Measurements from ENCODE around the gene VAMP5.
"Not testable (repeated sequence)": the region's sequence is repeated elsewhere in the genome, so short reads cannot be mapped to it uniquely, and the experiment has no call there.

The VAMP5 gene

DNA sequence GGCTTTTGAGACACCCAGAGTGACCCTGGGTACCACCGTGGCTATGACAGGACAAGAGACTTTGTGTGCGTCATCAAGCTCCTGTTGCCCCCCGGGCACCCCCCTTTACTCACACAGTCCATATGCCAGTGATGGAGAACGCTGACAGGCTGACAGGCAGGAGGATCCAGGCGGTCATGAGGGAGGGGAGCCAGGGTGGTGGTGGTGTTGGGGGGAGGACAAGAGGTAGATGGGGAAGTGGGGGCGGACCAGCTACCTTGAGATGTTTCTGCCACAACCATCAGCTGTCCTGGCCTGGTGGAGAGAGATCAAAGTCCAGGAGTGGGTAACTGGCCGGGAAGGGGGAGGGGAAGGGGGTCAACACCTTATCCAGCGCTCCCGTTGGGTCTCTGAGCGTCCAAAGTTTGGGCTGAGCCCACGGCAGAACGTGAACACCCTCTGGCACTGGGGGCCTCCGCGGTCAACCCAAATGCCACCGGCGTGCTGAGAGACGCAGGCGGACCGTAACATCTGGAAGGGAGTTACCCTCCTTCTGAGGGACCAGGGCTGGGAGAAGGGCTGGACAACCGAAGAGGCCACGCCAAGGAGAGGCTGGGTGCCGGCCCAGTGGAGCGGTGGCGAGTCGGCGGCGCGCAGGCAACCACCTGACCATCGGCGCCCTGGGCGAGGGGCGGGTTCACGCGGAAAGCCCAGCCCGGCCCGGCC lies 17.7 kb downstream of the VAMP5 start:
- DNase-seq: peak; percentile 30

GRCh38 chr2:85602476-85603234 lies 18.4 kb downstream of the VAMP5 start, which contains the start of gene TMEM150A:
TMEM150A (minus strand) TSS chr2:85602698; CDS start chr2:85601948, 750 bp downstream.
- peak; percentile 92 for DNase-seq

DNA sequence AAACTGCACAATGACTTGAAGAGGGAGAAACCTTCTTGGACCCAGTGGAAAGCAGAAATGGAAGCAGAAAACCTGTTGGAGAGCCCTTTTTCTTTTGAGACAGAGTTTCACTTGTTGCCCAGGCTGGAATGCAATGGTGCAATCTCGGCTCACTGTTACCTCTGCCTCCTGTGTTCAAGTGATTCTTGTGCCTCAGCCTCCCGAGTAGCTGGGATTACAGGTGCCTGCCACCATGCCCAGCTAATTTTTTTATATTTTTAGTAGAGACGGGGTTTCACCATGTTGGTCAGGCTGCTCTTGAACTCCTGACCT lies 19.9 kb downstream of the VAMP5 start:
- DNase-seq: not testable (repeated sequence)

- no peak for DNase-seq
These were observed 20.5 kb downstream of the VAMP5 start for GRCh38 chr2:85604568-85605339.

DNA sequence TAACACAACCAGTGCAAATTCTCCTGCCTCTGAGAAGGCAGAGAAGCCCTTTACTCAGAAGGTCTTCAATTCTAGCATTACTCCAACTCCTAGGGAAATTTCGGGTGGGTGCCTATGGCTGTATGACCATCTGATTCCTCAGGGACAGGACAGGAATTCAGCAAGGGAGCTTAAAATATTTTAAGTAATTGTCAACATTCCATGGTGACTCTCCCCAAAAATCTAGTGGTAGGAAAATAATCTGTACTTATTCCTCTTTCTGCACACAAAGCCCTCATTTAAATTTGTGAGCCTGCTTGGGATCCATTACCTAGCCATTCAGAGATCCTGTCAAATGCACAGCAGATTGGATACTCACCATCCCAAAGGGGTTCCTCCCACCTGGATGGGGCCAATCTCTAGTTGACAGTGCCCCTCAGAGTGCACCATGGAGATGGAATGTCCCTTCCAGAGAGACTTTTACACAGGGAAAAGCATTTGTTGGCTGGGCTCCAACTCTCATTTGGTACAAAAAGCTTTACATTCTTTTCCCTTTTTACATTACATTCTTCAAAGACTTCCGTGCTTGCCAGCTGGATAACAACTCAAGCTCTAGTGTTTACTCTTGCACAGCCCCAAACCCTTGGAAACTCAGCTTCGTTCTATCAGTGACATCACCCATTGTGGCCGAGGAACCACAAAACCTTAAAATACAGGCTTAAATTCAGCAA lies 21.3 kb downstream of the VAMP5 start:
- DNase-seq: peak; percentile 53

DNA sequence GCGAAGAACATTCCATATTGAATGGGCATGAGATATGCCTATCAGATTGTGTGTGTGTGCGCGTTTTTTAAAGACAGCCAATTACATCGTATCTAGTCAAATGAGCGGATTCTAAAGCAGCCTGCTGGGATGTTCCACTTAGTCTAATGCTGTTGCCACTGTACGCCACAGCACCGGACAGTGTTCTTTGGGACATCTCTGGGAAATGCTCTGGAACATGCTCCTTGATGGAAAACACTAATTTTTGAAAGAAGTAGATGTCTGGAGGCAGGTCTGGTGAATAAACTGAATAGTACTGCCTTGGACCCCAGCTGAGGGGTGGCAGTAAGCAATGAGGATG lies 21.9 kb downstream of the VAMP5 start:
- DNase-seq: no peak

DNA sequence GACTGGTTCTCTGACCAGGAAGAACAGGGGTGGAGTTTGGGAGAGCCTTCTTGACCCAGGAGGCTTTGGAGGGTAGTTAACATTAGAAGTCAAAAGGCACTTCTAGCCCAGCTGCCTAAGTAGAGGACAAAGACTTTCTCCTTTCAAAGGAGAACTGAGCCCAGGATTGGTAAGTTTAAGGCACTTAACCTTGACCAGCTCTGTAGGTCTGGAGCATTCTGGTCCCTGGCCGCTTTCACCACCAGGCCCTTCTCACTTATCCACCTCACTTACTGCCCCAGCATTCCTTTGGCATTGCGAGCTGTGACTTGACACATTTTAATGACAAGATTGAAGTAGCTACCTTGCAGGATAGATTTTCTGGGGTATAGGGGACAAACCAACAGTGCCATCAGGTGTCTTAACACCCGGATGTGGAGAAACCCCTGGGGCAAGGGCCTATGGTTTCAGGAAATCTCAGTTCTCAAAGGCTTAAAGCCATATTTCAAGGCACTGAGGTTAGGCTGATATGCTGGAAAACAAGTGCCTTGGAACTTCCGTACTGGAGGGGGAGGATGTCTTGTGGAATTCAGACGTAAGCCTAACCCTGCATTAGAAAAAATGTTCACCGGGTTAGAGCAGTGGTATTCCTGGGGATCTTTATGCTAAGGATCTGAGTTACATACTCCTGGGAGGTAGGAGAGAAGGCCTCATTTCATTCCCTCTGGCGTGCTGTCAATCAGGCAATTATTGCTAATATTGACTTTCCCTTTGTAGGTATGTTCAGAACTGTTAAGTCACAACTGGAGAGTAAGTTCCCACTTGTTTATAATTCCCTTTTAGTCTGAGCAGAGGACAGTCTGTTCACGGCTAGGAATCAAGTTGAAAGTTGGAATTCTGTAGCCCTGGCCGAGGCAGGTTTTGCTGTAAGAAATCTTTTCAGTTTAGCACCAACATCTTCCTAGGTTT lies 23.3 kb downstream of the VAMP5 start:
- DNase-seq: no peak

DNA sequence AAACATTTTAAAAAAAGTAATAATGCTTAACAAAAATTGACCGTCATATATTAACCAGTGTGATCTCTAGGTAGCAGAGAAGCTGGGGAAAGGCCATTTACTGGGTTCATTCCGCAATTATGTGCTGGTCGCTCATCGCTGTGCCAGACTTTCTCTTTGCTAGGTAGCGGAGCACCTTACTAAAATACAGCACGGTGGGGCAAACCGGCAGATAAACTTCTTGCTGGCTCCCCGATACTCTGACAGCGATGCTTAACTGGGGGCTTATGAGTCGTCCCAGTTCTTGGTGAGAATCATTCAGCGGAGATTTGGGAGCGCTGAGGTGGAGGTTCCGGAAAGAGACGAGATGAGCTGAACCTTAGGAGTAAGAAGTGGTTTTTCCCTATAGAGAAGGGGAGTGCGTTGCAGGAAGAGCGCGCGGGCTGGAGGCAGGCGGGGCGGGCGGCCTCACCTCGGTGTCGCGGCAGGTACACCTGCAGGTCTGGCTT lies 27.0 kb downstream of the VAMP5 start:
- DNase-seq: no peak

DNA sequence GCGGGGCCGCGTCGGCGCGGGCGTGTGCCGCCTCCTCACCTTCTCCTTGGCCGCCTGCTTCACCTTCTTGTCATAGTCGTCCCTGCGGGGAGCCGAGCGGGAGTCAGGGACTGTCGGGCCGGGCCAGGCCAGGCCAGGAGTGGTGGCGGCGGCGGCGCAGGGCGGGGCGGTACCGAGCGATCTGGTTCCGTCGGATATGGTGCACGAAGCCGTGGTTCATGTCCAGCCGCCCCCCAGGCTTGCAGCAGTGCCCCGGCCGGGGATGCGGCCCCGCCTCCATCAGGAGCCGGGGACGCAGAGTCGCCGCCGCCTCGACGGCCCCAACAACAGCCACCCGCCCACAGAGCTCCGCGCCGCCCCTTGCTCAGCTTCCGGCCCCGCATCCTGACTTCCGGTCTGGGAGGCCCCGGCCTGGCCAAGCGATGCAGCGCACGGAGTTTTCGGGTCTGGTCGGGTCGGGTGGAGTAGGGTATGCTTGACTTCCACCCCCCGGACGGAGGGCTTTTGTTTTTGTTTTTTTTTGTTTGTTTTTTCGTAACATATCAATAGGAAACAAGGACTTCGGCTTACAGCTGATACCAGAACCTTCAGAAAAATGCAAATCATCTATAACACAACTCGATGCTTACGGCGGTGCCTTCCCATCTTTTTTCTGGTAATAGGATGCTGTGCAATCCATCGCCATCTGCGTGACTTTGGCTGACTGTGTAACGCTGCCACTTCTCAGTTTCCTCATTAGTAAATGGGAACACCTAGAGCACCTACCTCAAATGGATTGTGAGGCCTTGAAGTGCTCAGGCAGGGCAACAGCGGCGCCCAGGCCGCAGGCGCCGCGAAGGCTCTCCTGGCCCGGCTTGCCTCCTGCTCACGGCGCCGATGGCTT lies 27.7 kb downstream of the VAMP5 start, which contains the start of gene C2orf68:
C2orf68 (minus strand) TSS at position 362 of the 883 bp plus-strand sequence; CDS start at position 280, 82 bp downstream.
- peak; percentile 79 for DNase-seq

DNA sequence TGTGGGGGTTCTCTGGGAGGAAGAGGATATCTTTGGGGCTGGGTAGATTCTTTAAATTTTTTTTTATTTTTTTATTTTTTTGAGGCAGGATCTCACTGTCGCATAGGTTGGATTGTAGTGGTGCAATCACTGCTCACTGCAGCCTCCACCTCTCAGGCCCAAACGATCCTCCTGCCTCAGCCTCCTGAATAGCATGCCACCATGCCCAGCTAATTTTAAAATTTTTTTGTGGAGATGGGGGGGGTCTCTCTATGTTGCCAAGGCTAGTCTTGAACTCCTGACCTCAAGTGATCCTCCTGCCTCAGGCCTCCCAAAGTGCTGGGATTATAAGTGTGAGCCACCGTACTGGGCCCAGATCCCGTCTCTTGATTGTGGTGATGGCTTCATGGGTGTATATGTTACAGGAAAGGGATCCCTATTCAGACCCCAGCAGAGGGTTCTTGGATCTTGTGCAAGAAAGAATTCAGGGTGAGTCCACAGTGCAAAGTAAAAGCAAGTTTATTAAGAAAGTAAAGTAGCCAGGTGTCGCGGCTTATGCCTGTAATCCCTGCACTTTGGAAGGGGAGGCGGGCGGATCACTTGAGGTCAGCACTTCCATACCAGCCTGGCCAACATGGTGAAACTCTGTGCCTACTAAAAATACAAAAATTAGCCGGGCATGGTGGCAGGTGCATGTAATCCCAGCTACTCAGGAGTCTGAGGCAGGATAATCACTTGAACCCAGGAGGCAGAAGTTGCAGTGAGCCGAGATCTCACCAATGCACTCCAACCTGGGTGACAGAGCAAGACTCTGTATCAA lies 29.7 kb downstream of the VAMP5 start:
- DNase-seq: no peak

GRCh38 chr2:85614757-85615156 lies 30.5 kb downstream of the VAMP5 start:
- DNase-seq: not testable (repeated sequence)

DNA sequence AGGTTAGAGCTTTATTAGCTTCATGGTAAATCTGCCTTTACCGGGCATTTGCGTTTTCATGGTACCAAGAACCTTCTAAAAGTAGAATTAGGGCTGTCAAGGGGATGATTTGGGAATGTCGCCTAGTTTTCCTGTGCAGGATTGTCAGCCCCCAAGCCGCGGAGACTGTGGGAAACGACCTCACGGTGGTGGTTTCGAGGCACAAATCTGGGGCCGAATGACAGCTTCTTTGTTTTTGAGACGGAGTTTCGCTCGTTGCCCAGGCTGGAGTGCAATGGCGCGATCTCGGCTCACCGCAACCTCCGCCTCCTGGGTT lies 31.1 kb downstream of the VAMP5 start:
- DNase-seq: no peak

GRCh38 chr2:85617723-85618122 lies 33.5 kb downstream of the VAMP5 start:
- not testable (repeated sequence) for DNase-seq

DNA sequence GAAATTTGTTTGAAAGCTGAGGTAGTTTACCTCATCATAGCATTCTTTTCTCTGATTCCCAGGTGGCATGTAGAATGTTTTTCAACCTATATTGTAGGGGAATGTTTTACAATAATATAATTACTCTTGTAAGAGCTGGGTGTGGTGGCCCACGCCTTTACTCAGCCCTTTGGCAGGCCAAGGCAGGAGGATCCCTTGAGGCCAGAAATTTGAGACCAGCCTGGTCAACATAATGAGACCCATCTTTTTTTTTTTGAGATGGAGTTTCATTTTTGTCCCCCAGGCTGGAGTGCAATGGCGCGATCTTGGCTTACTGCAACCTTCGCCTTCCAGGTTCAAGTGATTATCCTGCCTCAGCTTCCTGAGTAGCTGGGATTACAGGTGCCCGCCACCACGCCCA lies 35.4 kb downstream of the VAMP5 start:
- DNase-seq: no peak

- no peak for DNase-seq
These were observed 37.1 kb downstream of the VAMP5 start for GRCh38 chr2:85621338-85621737.

- no peak for DNase-seq
These were observed 39.8 kb downstream of the VAMP5 start for GRCh38 chr2:85623991-85624390.

DNA sequence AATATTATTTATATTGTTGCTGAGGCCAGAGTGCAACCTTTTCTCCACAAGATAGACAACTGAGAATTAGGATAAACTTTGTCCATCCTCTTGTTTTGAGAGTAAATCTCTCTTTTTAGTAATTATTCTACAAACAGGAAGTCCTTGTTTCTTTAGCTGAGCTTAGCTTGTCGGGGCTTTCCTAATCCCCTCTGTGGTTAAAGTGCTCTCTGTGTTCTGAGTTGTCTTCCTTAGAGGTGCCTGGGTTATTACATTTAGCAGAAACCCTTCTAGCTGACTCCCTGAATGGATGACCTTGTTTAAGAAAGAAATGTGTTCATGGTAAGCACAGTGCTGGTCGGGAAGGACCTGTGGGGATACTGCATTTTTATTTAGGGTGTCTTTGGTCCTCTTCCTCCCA lies 44.4 kb downstream of the VAMP5 start:
- no peak for DNase-seq

DNA sequence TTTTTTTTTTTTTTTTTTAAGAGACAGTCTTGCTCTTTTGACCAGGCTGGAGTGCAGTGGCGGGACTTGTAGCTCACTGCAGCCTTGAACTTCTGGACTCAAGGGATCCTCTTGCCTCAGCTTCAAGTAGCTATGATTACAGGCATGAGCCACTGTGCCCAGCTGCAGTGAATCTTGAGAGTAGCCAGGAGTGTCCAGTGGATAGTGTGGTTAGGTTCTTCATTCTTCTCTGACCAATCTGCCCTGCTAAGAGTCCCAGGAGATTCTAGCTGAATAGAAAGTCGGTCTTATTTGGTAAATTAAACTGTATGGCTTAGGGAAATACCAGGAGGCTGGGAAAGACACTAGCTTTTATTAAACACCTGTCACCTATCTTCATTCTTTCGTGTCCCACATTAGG lies 47.1 kb downstream of the VAMP5 start:
- DNase-seq: no peak

DNA sequence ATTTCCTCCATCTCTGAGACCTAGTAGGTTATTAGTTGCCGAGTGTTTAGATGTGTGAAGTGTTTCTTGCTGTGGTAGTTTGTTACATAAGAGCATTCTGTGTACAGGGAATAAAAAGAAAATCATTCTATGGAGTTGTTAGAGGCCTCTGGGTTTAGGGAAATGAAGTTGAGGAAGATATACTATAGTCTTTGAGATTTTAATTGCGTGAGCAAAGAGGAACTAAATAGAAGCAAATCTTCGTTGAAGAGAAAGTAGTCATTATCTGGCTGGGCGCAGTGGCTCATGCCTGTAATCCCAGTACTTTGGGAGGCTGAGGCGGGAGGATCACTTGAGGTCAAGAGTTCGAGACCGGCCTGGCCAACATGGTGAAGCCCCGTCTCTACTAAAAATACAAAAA lies 50.8 kb downstream of the VAMP5 start:
- no peak for DNase-seq

GRCh38 chr2:85635636-85636035 lies 51.4 kb downstream of the VAMP5 start:
- peak; percentile 18 for DNase-seq
